ENCODE results near the gene CDK2. TPM values are rescaled to one million over a fixed set of nuclear protein-coding genes. Genes with fewer than 3 reads are reported as not detected.

CDK2 gene
- total RNA-seq, 2 experiments from 2014 or later: 86.7 to 90.1 TPM

DNA sequence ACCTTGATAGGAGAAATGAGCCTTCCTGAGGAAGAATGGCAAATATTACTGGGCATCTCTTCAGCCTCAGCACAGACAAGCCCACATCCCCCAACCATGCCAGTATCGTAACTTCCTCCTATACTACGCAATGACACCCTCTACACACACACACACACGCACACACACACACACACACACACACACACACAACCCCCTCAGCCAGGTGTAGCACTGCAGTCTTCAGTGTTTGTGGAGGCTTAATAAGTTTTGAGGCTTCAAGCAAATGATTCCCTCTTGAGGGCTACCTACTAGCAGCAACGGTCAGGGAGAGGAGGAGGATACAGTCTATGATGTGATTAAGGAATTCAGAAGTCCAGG is 34.1 kb upstream of the CDK2 start:
- Mint-ChIP-seq H3K4me1 (ENCODE audit: low read depth) (peaks cover 58% of the 10 kb centered on the region), H3K27me3 (no peaks in the 10 kb centered on the region), H3K36me3 (ENCODE audit: low read depth) (peaks cover 68% of the 10 kb centered on the region), H3K27ac (peak overlapping the region; percentile 99), H3K9me3 (no peaks in the 10 kb centered on the region), H3K4me3 (peak overlapping the region; percentile 99)
- intact Hi-C loops (cut with micrococcal nuclease): no loop called here
- ChIA-PET CTCF (interaction anchor here (0.9 to 2.1 kb wide), 7 partner anchors 8 to 194 kb away, joined by 3 to 8 read pairs (median 5); partner anchors contain the start of genes ORMDL2 and SARNP), POLR2A (interaction anchor here (0.7 to 6.0 kb wide), 8 partner anchors 7 to 203 kb away, joined by 3 to 27 read pairs (median 5); partner anchors contain the start of genes ORMDL2 and SARNP)
- DNase-seq: peak; percentile 70
- ATAC-seq: no peak
- TF ChIP-seq, protein P1, sequence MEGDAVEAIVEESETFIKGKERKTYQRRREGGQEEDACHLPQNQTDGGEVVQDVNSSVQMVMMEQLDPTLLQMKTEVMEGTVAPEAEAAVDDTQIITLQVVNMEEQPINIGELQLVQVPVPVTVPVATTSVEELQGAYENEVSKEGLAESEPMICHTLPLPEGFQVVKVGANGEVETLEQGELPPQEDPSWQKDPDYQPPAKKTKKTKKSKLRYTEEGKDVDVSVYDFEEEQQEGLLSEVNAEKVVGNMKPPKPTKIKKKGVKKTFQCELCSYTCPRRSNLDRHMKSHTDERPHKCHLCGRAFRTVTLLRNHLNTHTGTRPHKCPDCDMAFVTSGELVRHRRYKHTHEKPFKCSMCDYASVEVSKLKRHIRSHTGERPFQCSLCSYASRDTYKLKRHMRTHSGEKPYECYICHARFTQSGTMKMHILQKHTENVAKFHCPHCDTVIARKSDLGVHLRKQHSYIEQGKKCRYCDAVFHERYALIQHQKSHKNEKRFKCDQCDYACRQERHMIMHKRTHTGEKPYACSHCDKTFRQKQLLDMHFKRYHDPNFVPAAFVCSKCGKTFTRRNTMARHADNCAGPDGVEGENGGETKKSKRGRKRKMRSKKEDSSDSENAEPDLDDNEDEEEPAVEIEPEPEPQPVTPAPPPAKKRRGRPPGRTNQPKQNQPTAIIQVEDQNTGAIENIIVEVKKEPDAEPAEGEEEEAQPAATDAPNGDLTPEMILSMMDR (IDR thresholded peaks at IDR 0.05): no peak

DNA sequence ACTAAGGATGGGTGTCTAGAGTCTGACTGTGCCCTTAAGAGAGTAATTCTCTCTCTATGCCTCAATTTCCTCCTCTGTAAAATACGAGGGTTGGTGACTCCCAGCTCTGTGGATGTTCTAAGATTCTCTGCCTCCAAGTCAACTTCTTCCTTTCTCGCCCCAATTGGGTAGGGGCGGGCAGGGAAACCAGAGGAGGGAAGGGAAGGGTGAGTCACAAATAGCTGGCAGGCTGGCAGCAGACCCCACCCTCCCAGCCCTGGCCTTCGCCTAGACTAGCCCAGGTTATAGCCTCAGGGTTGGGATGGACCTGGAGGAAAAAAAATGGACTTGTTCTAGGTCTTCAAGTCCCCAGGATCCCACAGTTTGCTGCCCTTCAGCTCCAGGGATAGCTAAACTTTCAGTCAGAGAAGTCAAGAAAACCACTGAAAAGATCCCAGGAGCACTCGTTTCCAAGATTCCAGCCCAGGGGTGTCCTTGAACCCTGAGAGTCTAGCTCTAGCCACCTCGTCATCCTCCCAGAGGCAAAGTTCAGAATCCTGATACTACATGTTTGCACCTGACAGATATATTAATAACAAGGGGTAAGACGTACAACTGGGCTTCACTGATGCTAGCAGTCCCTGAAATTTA is 33.3 kb upstream of the CDK2 start:
- CTCF ChIA-PET: interaction anchor here (0.9 to 2.3 kb wide), 11 partner anchors 8 to 194 kb away, joined by 3 to 15 read pairs (median 5); partner anchors contain the start of genes ORMDL2 and SARNP
- Mint-ChIP-seq H3K27me3 (no peaks in the 10 kb centered on the region), H3K9me3 (no peaks in the 10 kb centered on the region), H3K27ac (peak overlapping the region; percentile 99), H3K4me3 (peak overlapping the region; percentile 99), H3K4me1 (ENCODE audit: low read depth) (peaks cover 65% of the 10 kb centered on the region), H3K36me3 (ENCODE audit: low read depth) (peaks cover 70% of the 10 kb centered on the region)
- DNase-seq (no peak), ATAC-seq (no peak)
- POLR2A ChIA-PET: interaction anchor here (0.6 to 3.3 kb wide), 11 partner anchors 10 to 204 kb away, joined by 3 to 17 read pairs (median 4); partner anchors contain the start of genes ORMDL2, RAB5B and SARNP
- TF ChIP-seq, protein P1 (IDR thresholded peaks at IDR 0.05): no peak
- intact Hi-C loops (cut with micrococcal nuclease): no loop called here

DNA sequence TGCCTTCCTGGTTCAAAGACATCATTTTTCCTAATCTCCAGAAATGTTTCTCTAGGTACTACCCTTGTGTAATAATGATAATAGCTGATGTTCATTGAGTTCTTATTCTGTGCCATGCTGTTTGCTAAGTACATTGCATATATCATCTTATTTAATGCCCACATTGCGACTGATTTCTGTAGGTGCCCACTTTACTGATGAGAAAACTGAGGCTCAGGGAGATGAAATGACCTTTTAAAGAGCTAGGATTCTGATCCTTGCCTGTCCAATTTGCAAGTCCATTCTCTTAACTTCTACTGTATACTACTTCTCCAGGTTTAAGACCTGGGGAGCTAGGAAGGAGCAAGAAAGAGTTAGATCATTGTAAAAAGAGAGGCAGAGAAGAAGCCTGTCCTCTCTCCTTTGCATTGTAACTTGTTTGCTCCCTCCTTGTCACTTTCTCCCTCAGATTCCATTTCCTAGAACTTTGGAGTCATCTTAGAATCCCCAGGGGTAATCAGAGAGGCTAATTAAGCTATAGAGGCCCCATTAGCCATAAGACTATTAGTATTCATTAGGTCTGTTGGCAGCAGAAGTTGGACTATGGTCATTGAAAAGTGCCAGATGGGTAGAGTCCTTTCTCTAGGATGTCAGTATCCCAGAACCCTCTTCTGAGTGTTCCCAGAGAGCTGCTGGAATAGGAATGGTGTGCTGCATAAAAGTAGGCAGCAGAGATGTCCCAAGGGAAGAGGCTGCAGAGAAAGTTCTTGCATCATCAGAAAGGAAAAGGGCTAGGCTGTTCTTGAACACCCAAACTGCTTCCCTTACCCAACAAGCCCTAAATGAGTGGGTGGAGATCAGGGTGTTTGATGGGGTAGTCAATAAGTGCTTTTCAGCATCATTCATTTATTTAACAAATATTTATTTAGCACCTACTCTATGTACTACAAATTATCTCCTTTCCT is 32.6 kb upstream of the CDK2 start:
- intact Hi-C loops (cut with micrococcal nuclease): no loop called here
- ATAC-seq: no peak
- POLR2A ChIA-PET: interaction anchor here (0.9 to 3.5 kb wide), 12 partner anchors 8 to 204 kb away, joined by 3 to 29 read pairs (median 4); partner anchors contain the start of genes ORMDL2, PYM1, RAB5B and SARNP
- no peak for DNase-seq
- Mint-ChIP-seq H3K27ac (peak overlapping the region; percentile 99), H3K4me3 (peak overlapping the region; percentile 99), H3K36me3 (ENCODE audit: low read depth) (peaks cover 77% of the 10 kb centered on the region), H3K9me3 (no peaks in the 10 kb centered on the region), H3K27me3 (no peaks in the 10 kb centered on the region), H3K4me1 (ENCODE audit: low read depth) (peaks cover 73% of the 10 kb centered on the region)
- CTCF ChIA-PET: interaction anchor here (0.6 to 2.3 kb wide), 15 partner anchors 9 to 204 kb away, joined by 3 to 15 read pairs (median 4); partner anchors contain the start of genes ORMDL2, RAB5B and SARNP
- TF ChIP-seq, protein P1 (IDR thresholded peaks at IDR 0.05): no peak

DNA sequence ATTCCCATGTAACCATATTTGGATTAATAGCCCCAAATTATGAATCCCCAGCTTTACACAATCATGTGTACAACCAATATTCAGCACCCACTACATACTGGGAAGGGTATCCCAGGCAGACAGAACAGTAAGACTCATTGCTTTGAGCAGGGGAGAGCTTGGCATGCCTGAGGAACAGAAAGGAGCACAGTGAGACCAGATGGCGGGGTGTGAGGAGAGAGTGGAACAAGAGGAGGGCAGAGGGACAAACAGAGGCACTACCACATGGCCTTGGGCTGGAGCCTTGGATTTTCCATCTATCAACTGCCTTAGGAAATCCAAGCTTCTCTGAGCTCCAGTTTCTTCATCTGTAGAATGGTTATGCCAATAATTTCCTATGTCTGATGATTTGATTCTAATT is 31.9 kb upstream of the CDK2 start:
- Mint-ChIP-seq H3K27ac (peak overlapping the region; percentile 99), H3K4me3 (peak overlapping the region; percentile 99), H3K4me1 (ENCODE audit: low read depth) (peaks cover 73% of the 10 kb centered on the region), H3K9me3 (no peaks in the 10 kb centered on the region), H3K27me3 (no peaks in the 10 kb centered on the region), H3K36me3 (ENCODE audit: low read depth) (peaks cover 84% of the 10 kb centered on the region)
- CTCF ChIA-PET: interaction anchor here (0.6 to 2.9 kb wide), 12 partner anchors 8 to 205 kb away, joined by 3 to 19 read pairs (median 4); partner anchors contain the start of genes ORMDL2, RAB5B and SARNP
- intact Hi-C loops (cut with micrococcal nuclease): no loop called here
- DNase-seq: no peak
- POLR2A ChIA-PET: interaction anchor here (1.0 to 3.5 kb wide), 10 partner anchors 8 to 205 kb away, joined by 3 to 29 read pairs (median 6); partner anchors contain the start of genes ORMDL2, PYM1 and SARNP
- no peak for ATAC-seq
- TF ChIP-seq, protein P1 (IDR thresholded peaks at IDR 0.05): no peak

All from activated CD8-positive, alpha-beta T cell treated with anti-CD3 and anti-CD28 coated beads for 36 hours (primary cell).